GM12874 (cell line): ENCODE data around the gene ABCG2.

Experiments used
- TF ChIP-seq, protein P1 (sequence below): IDR thresholded peaks from 2 replicates; pipeline ENCODE4 v1.5.1; 2011; ENCODE audit warnings: low read depth, mild to moderate bottlenecking, control low read depth, low read length, moderate library complexity; ENCODE audit not compliant: insufficient read depth

The ABCG2 gene

DNA sequence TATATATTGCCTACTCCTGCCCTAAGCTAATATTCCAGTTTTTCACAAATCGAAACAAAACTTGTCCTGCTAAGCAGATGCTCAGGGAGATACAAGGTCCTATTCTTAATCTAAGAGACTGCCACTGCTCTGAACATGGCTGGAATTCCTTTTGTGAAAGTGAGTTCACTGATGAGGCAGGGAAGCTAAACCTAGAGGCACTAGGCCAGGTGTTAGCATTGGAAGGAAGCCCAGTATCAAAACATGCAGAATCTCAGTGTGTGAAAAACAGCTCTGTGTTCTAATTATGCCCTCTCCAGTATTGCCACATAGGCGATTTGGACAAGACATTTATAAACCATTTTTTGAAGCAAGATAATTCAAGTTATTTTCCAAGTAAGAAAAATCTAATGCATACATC, 47.6 kb downstream of the ABCG2 start:
- TF ChIP-seq, protein P1, sequence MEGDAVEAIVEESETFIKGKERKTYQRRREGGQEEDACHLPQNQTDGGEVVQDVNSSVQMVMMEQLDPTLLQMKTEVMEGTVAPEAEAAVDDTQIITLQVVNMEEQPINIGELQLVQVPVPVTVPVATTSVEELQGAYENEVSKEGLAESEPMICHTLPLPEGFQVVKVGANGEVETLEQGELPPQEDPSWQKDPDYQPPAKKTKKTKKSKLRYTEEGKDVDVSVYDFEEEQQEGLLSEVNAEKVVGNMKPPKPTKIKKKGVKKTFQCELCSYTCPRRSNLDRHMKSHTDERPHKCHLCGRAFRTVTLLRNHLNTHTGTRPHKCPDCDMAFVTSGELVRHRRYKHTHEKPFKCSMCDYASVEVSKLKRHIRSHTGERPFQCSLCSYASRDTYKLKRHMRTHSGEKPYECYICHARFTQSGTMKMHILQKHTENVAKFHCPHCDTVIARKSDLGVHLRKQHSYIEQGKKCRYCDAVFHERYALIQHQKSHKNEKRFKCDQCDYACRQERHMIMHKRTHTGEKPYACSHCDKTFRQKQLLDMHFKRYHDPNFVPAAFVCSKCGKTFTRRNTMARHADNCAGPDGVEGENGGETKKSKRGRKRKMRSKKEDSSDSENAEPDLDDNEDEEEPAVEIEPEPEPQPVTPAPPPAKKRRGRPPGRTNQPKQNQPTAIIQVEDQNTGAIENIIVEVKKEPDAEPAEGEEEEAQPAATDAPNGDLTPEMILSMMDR = no peak

DNA sequence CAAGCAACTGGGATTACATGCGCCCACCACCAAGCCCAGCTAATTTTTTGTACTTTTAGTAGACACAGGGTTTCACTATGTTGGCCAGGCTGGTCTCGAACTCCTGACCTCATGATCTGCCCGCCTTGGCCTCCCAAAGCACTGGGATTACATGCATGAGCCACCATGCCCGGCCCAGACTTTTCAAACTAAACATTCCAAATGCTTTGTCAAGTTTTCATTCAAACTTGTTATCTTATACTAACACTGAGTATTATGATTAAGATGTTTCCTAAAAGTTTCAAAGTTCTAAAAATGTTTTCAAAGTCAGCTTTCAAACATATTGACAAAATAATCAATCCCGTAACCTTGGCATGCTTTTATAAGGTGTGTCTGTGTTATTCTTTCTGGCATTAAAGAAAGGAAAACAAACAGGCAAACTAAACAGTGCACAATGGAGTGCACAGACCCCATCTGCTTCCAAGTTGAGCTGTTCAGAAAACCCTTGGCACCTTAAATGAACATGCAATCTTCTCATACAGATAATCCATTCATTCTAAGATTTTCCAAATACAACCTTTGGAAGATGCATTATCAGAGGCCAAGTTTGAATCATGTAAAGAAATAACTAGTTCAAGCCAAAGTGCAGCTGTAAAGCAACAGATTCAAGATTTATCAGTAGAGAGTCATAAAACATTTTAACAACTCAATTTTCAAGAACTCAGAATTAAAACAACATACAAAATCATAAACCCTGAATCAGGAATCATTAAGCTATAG, 49.1 kb downstream of the ABCG2 start:
- TF ChIP-seq, protein P1 = no peak

DNA sequence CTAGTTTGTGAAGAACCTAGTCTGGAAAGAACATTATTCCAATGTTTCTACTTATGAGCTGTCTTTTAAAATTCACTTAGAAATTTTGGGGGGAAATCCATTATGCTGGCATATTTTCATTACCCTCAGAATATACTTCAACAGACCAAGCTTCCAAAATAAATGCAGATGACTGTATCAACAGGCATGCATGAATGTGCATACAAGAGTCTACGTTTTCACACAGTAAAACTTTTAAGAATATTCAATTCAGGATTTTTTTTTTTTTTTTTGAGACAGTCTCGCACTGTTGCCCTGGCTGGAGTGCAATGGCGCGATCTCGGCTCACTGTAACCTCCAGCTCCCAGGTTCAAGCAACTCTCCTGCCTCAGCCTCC, 49.7 kb downstream of the ABCG2 start:
- TF ChIP-seq, protein P1 = no peak

DNA sequence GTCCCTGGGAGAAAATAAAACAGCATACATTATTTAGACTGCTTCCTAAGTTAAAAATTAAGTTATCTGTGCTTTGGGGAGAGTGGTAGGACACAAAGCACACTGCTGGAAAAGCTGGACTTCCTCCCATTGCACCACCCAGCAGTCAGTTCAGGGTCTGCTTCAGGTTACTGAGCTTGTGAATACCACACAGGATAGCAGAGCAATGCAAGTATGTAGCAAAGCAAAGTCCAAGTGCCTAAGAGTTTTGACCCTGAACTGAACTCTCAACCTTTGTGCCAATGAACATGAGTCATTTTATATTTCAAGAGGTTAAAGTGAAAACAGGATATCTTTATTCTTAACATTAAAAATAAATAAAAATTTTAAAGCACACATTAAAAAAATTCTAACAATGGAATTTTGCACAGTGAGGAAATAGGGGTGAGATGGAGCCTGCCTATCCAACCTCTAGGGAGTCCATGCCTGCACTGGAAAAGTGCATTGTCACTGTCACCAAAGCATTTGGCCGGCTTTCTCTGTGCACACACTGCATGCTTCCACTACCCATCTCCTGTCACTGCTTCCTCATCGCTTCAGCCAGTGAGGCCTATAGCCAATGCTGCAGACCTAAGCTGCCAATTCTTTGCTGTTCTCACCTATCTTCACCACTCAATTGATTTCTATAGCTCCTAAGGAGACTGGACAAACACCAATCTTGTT, 50.9 kb downstream of the ABCG2 start:
- TF ChIP-seq, protein P1 = no peak

DNA sequence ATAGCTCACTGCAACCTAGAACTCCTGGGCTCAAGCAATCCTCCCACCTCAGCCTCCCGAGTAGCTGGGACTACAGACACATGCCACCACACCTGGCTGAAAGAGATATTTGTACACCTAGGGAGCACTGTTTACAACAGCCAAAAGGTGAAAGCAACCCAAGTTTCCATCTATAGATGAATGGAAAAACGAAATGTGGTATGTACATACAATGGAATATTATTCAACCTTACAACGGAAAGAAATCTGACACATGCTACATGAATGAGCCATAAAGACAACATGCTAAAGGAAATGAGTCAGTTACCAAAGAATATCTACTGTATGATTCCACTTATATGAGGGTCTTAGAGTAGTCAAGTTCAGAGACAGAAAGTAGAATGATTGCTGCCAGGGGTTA, 52.2 kb downstream of the ABCG2 start:
- TF ChIP-seq, protein P1 = no peak

- TF ChIP-seq, protein P1 = no peak
These were observed 53.4 kb downstream of the ABCG2 start for GRCh38 chr4:88104902-88105610.

DNA sequence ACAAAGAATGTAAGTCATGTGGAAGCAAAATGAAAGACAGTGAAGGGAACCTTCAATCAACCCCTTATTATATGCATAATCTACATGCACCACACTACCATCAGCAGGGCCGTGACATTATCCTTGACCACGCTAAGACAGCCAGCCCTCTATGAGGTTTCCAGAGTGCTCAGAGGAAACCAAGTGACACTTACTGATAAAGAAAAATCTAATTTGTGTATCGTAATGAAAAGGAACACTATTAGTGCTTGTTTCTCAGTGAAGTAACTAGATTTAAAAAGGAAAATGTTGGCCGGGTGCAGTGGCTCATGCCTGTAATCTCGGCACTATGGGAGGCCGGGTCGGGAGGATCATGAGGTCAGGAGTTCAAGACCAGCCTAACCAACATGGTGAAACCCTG, 56.4 kb downstream of the ABCG2 start:
- TF ChIP-seq, protein P1 = no peak
